NB4 (cell line): Measurements from ENCODE around the gene ACSF2.

Experiments
- DNase-seq: peaks from one replicate; pipeline ENCODE4 v3.0.0; 2010; ENCODE audit warnings: low read depth
- H3K4me3 ChIP-seq: one replicate; pipeline ENCODE4 v1.5.1; 2011; ENCODE audit warnings: mild to moderate bottlenecking, low read depth, low read length, moderate library complexity
- CTCF ChIP-seq: IDR thresholded peaks from one replicate; pipeline ENCODE4 v1.5.1; 2012; ENCODE audit warnings: low read depth, low read length
- MAX ChIP-seq: IDR thresholded peaks from 2 replicates; pipeline ENCODE4 v1.6.1; 2011; ENCODE audit warnings: low read depth, low read length
- MYC ChIP-seq: IDR thresholded peaks from 2 replicates; pipeline ENCODE4 v1.6.1; 2011; ENCODE audit warnings: low read depth, low read length
- POLR2A ChIP-seq: IDR thresholded peaks from 2 replicates; pipeline ENCODE4 v1.6.1; 2011; ENCODE audit warnings: mild to moderate bottlenecking; ENCODE audit not compliant: insufficient read length; ENCODE audit errors: extremely low read depth

The ACSF2 gene

GRCh38 chr17:50468304-50469207 lies 42.5 kb downstream of the ACSF2 start, which contains the start of gene CHAD:
TSS of gene CHAD (minus strand) at chr17:50468880. CDS start at chr17:50468813, 67 bp downstream.
- TF ChIP-seq CTCF (no peak), MAX (no peak), MYC (no peak), POLR2A (no peak)
- no peak for DNase-seq
- H3K4me3 ChIP-seq = no peak within 1 kb of the TSS

- TF ChIP-seq MAX (no peak), CTCF (no peak), MYC (no peak), POLR2A (no peak)
- DNase-seq = no peak
- H3K4me3 ChIP-seq = no peak overlapping the region
Observed at GRCh38 chr17:50469208-50469605, 43.2 kb downstream of the ACSF2 start.

GRCh38 chr17:50469671-50470305 lies 43.8 kb downstream of the ACSF2 start:
- no peak overlapping the region for H3K4me3 ChIP-seq
- TF ChIP-seq MAX (no peak), CTCF (no peak), POLR2A (no peak), MYC (no peak)
- DNase-seq = no peak

GRCh38 chr17:50470426-50470825 lies 44.4 kb downstream of the ACSF2 start:
- no peak for DNase-seq
- no peak for TF ChIP-seq MAX
- TF ChIP-seq MYC = no peak
- no peak for TF ChIP-seq CTCF
- TF ChIP-seq POLR2A = no peak

GRCh38 chr17:50471009-50471905 lies 45.2 kb downstream of the ACSF2 start:
- DNase-seq = no peak
- TF ChIP-seq POLR2A (no peak), MYC (no peak), MAX (no peak), CTCF (no peak)
- no peak overlapping the region for H3K4me3 ChIP-seq

More at GRCh38 chr17:50470426-50470825, 44.4 kb downstream of the ACSF2 start:
- no peak overlapping the region for H3K4me3 ChIP-seq
